NCI-H2107 (cell line): ENCODE results near the gene PARD3.

Source experiments
- DNase-seq: peaks from one replicate; lab custom pipeline; 2025; lab: John Stamatoyannopoulos, UW

Gene PARD3

GRCh38 chr10:34580214-34580613 is 234.9 kb downstream of the PARD3 start:
- no peak for DNase-seq

GRCh38 chr10:34578468-34578867 is 236.6 kb downstream of the PARD3 start:
- no peak for DNase-seq

GRCh38 chr10:34576797-34577196 is 238.3 kb downstream of the PARD3 start:
- no peak for DNase-seq

DNA sequence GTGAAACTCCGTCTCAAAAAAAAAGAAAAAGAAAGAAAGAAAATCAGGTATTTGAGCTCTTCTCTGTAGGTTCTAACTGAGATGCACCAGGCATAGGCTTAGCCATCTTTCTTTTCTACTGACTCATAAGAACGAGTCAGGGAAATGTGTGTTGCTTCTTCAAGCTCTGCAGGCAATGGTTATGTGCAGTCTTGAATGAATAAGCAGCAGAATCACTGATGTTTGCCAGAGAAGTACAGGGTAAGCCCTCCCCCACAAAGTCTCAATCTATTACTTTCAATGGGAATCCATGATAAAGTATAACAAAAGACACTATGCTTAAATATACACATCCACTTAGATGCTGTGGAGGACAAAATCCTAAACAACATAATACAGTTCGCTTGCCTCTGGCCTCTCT is 239.2 kb downstream of the PARD3 start:
- DNase-seq = no peak

GRCh38 chr10:34574353-34574934 is 240.7 kb downstream of the PARD3 start:
- DNase-seq = no peak

- DNase-seq = no peak
Observed at GRCh38 chr10:34570887-34571286, 244.2 kb downstream of the PARD3 start.

- no peak for DNase-seq
Observed at GRCh38 chr10:34567659-34568253, 247.3 kb downstream of the PARD3 start.

GRCh38 chr10:34565934-34566333 is 249.2 kb downstream of the PARD3 start:
- DNase-seq = no peak

DNA sequence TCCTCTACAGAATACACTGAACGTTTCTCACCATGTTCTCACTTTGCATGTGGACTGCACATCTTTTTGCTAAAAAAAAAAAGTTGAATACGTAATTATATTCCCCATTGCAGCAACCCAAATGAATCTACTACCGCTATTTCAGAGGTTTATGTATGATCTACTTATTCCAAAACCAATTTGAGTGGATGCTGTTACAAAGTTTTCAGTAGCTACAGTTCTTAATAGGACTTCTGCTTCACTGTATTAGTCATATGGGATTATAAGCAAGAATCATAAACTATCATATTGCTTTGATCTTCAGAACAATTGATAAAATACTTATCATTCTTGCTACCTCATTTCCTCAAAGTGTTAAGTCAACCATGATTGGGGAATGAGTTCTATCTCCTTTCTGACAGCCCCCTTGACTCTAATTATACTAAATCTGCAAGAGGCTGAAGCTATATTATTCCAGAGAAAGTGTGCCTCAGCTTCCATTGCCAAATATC is 257.0 kb downstream of the PARD3 start:
- no peak for DNase-seq

GRCh38 chr10:34557173-34557572 is 257.9 kb downstream of the PARD3 start:
- no peak for DNase-seq

DNA sequence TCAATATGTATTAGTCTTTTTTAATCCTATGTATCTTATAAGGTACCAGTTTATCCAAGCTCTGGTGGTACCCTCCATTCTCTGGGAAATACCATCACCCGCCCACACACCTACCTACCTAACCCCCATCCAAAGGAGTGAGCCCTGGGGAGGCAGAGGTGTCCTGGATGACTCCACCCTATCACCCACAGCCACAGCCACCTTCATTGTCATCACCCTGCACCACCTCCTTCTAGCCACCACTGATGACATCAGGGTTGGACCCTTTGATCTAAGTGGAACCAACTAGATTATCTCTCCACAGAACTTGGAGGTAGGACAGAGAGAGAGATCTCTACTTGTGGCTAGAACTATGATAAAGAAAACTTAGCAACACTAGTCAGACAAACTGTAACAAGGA is 259.4 kb downstream of the PARD3 start:
- no peak for DNase-seq

GRCh38 chr10:34553747-34554146 is 261.3 kb downstream of the PARD3 start:
- no peak for DNase-seq

DNA sequence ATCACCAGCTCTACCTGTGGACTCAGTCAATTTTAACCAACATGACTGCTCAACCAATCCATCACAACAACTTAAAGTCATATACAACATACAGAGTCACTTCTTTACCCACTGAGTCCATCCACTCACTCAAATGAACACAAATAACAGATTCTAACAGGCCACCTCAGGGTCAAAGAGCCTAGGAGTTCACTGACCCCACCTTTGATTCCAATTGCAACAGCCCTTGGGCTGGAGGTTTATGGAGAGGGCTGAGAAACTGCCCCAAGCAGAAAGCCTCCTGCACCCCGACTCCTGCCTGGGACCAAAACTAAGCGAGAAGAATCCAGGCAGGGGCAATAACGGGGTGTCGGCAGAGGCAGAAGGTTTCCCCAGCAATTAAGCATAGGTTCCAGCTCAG is 263.8 kb downstream of the PARD3 start:
- no peak for DNase-seq

DNA sequence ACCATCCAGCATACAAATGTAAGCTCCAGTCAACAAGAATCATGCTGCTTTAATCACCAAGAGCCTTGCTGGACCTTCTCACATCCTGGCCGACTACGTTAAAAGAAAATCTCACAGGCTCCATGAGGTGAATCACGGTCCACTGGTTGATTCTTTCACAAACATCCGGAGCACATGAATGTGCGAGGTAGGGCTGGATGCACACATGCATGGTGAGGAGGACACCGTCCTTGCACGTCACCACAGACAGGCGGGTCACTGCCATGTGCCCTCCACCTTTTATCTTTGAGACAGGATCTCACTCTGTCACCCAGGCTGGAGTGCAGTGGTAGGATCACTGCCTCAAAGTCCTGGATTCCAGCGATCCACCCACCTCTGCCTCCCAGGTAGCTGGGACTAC is 265.1 kb downstream of the PARD3 start:
- no peak for DNase-seq

- no peak for DNase-seq
Observed at GRCh38 chr10:34549001-34549400, 266.1 kb downstream of the PARD3 start.

GRCh38 chr10:34548466-34548865 is 266.6 kb downstream of the PARD3 start:
- no peak for DNase-seq

DNA sequence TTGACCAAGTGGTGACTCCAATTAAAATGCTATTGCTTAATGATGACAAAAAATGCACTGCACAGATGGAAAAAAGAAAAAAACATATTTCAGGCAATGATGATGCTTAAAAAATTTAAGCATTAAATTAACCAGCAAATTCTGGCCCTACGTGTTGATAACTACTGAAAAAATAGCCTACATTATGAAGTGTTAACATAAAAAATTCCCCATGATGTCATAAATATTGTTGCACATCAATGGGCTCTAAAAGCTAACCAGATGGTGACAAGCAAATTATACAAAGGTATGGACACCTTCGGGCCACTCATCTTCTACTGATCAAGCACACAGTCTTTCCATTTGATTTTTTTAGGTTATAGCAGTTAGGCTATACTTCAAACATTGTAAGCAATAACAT is 267.4 kb downstream of the PARD3 start:
- no peak for DNase-seq

GRCh38 chr10:34547291-34547690 is 267.8 kb downstream of the PARD3 start:
- no peak for DNase-seq

DNA sequence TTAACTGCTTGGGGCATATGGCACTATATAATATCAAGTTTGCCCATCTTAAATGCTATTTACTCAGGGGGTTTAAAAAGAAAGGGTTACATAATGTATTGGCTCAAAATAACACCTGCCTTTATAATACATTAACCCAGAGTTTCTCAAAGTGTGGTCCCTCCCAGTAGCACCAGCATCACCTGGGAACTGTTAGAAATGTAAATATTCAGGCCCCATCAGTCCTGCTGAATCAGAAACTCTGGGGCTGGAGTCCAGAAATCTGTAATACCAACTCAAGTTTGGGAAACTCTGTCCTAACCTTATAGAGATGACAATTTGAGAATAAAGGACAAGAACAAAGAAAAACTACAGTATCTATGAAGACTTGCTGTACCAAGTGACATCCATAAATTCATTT is 270.7 kb downstream of the PARD3 start:
- no peak for DNase-seq

GRCh38 chr10:34543716-34544115 is 271.4 kb downstream of the PARD3 start:
- DNase-seq = no peak

DNA sequence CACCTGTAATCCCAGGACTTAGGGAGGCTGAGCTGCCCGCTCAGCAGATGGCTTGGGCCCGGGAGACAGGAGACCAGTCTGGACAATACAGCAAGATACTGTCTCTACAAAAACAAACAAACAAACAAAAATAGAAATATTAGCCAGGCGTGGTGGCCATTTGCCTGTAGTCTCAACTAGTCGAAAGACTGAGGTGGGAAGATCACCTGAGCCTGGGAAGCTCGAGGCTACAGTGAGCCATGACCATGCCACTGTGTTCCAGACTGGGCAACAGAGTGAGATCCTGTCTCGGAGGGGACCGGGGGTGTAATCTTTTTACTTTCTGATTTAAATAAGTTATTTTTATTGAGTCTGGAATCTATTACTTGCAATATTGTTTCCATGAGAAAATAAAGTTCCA is 274.6 kb downstream of the PARD3 start:
- no peak for DNase-seq

DNA sequence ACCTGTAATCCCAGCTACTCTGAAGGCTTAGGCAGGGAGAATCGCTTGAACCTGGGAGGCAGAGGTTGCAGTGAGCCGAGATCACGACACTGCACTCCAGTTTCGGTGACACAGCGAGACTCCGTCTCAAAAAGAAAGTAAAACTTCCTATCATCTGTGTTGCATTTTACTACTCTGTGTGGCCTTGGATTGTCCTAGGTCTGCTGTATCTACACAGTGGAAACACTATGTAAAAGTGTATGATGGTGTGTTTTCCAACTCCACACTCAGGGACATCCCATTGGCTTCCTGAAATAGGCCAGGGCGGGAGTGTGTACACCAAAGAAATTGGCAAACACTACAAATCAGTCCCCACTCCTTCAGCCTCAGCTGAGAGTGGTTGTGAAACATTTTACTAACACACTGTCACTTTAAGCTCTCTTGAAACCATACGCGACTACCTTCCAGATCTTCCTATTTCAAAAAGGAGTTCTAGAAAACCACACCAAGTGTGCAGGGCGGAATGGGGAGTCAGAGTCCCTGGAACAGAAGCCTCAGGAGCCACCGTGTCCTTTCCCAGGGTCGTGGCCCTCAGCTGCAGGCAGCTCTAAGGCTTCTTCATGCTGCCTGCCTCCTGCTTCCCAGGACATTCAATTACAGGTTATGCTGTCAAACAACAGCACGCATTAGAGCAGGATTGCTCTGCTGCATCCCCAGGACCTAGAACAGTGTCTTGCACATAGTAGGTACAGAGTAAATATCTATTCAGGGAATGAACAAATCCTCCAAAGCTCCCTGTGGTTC is 275.4 kb downstream of the PARD3 start:
- DNase-seq = no peak

DNA sequence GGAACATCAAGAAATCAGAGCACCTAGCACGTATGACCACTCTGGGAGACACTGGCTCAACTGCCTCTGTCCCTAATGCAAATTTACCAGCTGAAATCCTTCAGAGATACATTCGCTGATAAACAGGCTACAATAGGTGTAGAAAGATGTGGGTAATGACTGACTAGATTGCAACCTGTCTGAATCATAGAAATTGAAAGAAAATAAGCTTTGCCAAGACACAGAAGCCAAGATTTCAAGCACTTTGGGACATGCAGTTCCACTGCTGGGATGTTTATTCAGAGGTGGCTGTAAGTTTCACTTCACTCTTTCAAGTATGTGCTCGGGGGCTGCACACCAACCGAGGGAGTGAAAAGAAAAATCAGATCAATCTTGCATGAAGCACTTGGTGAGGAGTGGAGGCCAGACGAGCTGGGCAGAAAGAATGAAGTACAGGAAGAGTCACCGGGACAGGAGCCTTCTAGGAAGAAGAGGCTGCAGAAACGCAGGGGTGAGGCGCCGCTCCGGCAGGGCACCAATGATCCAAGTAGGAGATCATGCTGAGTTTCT is 276.7 kb downstream of the PARD3 start:
- DNase-seq = no peak
